Left forelimb (tissue), 1 donor: ENCODE measurements around the gene EYA4.

Source experiments
- DNase-seq: peaks from one replicate; pipeline ENCODE4 v3.0.0-alpha.2; 2018; ENCODE audit warnings: low spot score

Gene EYA4

GRCh38 chr6:133242637-133243585 lies 1.8 kb downstream of the EYA4 start:
- DNase-seq = no peak

DNA sequence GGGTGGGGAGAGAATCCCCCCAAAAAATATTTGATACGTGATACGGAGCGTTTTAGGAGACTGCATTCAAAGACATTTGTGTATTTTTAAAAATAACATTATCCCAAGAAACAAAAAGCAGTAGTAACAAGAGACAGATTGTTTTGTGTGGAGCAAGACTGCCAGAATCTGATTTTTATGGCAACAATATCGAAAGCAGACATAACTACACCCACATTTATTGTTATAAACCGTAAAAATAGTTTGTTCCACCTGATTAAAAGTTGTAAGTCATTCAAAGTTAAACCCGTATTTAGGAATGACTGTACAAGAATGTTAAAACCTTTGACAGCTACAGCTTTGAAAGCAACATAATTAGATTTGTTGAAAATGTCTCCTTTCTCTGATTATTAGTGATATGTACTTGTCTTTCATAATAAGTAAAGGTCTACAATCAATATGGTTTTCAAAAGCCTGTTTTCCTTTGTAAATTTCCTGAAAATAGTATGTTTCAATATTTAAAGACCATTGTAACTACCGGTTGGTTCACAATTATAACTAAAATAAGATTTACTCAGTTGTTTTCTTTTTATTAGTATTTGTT lies 2.7 kb downstream of the EYA4 start:
- DNase-seq = no peak

DNA sequence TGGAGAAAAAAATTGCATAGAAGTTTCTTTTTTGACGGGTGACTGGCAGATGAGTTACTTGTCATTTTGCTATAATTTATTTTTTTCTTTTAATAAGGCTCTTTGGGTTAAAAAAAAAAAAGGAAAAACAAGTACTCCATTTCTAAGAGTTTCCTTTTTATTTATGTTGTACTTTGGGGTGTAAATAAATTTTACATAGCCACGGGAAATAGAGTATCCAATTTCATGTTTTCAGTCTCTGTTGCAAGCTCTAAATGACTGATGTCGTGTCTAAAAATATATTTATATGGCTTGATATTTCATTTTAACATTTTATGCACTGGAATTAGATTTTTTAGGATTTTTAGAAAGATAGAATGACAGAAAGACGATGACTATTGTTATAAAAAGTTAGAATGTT lies 3.4 kb downstream of the EYA4 start:
- DNase-seq = no peak

- DNase-seq = no peak
These were observed 3.9 kb downstream of the EYA4 start for GRCh38 chr6:133245007-133245406.

DNA sequence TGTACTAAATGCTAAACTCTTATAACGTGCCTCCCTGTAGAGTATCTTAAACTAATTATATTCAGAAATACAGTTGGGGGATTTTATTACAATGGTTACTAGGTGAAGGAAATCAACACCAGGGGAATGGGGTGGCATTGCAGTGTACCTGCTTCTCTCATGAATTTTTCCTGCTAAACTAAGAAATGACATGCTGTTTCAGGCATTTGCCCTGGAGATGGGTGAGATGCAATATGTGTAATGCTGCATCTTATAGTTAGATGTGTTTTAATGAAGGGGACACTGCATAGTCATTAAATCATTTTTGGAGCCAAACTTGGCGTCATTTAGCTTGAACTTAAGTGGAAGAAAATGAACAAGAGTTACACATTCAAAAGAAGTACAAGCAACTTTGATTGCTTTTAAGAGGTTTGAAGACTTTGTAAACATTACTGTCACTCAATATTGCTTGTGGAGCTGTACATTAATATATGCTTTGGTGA lies 4.3 kb downstream of the EYA4 start:
- no peak for DNase-seq

DNA sequence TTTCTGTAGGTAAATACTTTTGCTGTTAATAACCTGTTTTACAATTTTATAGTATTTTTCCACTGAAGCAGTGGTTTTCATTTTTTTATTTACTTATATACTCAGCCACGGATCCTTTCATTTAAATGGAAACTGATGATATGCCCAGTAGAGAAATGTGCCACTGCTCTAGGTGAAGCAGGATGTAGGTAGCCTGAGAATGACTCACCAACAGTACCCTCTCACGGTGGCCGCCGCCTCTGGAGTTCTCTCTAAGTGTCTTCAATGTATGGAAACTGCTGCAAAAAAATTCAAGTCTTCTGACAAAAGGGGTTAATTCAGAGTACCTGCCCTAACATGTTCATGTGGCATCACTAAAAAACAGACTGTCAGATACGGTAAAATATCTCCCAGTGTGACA lies 6.4 kb downstream of the EYA4 start:
- no peak for DNase-seq

- DNase-seq = no peak
These were observed 7.3 kb downstream of the EYA4 start for GRCh38 chr6:133248241-133249001.

- no peak for DNase-seq
These were observed 10.5 kb downstream of the EYA4 start for GRCh38 chr6:133251688-133252087.

DNA sequence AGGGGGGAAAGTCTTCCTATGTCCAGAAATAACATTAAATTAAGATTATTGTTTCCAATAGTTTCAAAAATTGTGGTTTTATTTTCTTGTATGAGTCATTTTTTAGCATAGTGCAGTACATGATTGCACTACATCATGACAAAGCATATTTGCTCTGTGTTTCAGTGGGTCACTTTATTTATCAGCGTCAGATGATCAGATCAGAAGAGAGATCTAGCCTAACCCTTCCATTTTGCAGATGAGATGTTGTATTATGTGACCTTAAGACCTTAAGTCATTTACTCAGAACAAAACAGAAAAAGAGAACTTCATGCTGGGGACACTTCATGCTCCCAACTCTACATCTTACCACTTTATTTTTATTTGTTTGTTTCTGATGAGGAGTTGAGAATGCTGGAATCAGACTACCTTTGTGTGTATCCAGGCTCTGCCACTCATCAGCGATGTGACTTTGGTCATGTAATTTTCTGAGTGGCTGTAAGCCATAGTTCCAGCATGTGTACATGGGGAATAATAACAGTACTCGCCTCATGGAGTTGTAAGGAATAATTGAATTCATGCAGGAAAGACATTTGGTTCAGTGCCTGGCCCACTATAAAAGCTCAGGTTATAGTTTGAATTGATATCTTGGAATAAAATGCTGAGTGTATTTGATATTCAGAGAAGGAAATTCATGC lies 13.5 kb downstream of the EYA4 start:
- no peak for DNase-seq

DNA sequence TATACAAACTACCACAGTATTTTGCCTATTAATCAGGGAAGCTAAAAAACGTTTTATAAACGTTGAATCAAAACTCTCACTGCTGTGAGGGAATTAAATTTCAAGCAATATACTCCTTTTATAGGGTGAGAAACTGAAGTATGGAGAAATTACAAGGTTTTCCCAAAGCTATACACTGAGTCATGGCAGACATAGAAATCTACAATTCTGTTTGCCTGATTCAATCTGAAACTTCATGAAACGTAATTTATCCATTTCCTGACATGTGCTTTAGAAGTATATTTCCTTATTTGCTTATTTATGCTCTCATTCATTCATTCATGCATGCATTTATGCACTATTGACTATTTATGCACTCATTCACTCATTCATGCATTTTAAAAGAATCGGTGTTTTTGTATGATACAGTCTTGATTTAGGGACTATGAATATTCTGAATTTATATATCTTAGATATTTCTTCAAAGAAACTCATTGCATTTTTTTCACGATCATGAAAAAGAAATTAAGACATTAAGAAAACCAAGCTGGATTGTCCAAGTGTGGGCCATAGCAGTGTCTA lies 16.5 kb downstream of the EYA4 start:
- no peak for DNase-seq

- no peak for DNase-seq
These were observed 18.4 kb downstream of the EYA4 start for GRCh38 chr6:133259561-133259960.

GRCh38 chr6:133262804-133263203 lies 21.6 kb downstream of the EYA4 start:
- DNase-seq = no peak

DNA sequence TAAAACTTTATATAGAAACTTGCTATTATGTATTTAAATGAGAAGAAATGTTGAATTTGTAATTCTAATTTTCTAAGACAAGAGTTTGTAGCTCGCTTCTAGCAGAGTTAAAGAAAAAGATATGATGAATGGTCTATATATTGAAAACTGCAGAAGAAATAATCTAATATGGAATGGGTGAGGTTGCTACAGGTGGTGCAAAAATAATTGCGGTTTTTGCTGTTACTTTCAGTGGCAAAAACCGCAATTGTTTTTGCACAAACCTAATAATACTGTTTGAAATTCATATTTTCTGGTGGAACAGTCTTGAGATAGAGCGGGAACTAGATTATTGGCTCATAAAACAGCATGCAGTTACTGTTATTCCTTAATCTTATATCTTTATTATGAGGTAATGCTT lies 23.9 kb downstream of the EYA4 start:
- no peak for DNase-seq

GRCh38 chr6:133266186-133266585 lies 25.0 kb downstream of the EYA4 start:
- DNase-seq = no peak

- no peak for DNase-seq
These were observed 27.5 kb downstream of the EYA4 start for GRCh38 chr6:133268621-133269020.

DNA sequence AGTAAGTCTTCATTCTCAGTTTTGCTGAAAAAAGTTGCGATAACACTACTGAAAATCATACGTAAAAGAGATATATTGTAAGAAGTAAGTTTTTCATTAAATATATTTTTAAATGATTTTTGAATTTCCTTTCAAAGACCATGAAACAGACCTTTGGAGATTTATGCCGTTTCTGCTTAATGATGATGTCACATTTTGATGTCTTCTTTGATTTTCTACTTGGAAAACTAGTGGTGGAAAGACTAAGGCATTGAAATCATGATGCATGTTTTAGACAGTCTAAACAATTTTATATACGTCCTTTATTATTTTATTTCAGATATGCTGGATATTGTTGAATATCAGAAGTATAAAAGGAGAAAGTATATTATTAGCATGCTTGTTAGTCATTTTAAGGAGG lies 33.7 kb downstream of the EYA4 start:
- no peak for DNase-seq

GRCh38 chr6:133275213-133275612 lies 34.1 kb downstream of the EYA4 start:
- DNase-seq = no peak

GRCh38 chr6:133277228-133277899 lies 36.2 kb downstream of the EYA4 start:
- DNase-seq = no peak

GRCh38 chr6:133277900-133278545 lies 36.9 kb downstream of the EYA4 start:
- no peak for DNase-seq

DNA sequence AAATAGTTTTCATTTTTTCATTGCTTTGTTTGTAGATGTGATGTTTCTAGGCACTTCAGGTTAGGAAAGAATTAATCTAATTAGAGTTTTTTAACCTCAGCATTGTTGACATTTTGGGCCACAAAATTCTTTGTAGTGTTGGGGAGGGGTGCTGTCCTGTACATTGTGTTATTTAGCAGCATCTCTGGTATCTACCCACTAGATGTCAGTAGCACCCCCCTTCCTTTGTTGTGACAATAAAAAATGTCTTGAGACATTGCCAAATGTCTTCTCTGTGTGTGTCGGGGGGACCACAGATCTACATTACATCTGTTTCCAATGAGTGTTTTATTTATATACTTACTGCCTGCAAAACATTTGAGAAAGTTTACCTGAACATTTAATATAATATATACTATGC lies 45.6 kb downstream of the EYA4 start:
- no peak for DNase-seq

GRCh38 chr6:133288662-133289061 lies 47.5 kb downstream of the EYA4 start:
- DNase-seq = no peak
